C4-2B (cell line): ENCODE data around the gene CGB7.

Experiments
- ZFX ChIP-seq: fragments of 450-650 bp; IDR thresholded peaks from 2 replicates; pipeline ENCODE4 v1.6.1; 2017
- TF ChIP-seq, protein P1 (sequence below): fragments of 450-650 bp; conservative IDR thresholded peaks from 2 replicates; pipeline ENCODE4 v1.5.1; 2017; ENCODE audit warnings: mild to moderate bottlenecking

DNA sequence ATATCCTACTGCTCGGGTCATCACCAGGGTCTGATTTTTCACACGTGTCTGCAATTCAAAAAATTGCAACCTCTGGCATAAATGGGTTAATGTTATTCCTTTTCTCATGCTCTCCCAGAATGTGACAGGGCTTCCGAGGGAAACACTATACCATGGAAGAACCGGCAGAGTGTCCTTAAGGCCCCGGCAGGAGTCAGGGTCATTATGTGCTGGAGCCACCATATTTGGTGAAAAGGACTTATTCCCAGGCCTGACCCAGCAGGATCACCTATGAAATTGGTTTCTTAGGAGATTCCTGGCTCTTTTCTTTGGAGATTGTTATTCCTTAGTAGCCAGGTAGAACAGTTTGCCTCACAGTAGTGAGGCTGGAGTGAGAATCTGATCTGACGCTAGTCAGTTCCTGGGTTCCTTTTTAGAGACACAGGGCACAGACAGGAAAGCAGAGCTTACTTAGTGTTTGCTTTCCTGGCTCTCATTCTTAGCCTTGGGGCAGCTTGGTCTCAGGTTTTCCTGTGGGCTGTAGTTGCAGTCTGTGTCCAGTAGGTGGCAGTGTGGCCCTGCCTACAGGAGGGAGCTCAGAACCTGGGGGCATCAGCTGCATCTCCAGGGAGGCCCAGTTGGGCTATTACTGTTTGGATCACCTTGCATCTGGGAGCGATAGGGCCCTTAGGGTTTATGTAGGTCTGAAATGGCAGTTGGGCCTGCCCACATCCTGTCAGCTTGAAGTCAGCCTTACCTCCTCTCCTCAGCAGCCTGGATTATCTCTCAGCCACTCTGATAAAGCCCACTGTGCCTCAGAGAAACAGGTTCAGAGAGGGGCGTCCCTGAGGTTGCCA lies 40.1 kb upstream of the CGB7 start:
- TF ChIP-seq, protein P1, sequence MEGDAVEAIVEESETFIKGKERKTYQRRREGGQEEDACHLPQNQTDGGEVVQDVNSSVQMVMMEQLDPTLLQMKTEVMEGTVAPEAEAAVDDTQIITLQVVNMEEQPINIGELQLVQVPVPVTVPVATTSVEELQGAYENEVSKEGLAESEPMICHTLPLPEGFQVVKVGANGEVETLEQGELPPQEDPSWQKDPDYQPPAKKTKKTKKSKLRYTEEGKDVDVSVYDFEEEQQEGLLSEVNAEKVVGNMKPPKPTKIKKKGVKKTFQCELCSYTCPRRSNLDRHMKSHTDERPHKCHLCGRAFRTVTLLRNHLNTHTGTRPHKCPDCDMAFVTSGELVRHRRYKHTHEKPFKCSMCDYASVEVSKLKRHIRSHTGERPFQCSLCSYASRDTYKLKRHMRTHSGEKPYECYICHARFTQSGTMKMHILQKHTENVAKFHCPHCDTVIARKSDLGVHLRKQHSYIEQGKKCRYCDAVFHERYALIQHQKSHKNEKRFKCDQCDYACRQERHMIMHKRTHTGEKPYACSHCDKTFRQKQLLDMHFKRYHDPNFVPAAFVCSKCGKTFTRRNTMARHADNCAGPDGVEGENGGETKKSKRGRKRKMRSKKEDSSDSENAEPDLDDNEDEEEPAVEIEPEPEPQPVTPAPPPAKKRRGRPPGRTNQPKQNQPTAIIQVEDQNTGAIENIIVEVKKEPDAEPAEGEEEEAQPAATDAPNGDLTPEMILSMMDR, result peak; percentile 91
- no peak for TF ChIP-seq ZFX
